Bronchial epithelial cell (primary cell): ENCODE measurements around the gene CHRM4. TPM values are rescaled to one million over a fixed set of nuclear protein-coding genes. Genes with fewer than 3 reads are reported as not detected.

ENCODE experiments used
- DNase-seq: peaks from one replicate; pipeline ENCODE4 v3.0.0-alpha.2; 2010; ENCODE audit warnings: low read depth
- FAIRE-seq: peaks from 2 replicates; lab custom pipeline; 2011; peaks lifted over from hg19 to GRCh38; lab: Jason Lieb, UNC
- H3K27me3 ChIP-seq: 2 replicates; pipeline ENCODE4 v1.5.1; 2011; ENCODE audit warnings: low read length; ENCODE audit not compliant: control insufficient read depth, insufficient read depth
- H3K36me3 ChIP-seq: 2 replicates; pipeline ENCODE4 v1.5.1; 2011; ENCODE audit warnings: low read length; ENCODE audit not compliant: control insufficient read depth, insufficient read depth
- H3K4me3 ChIP-seq: 2 replicates; pipeline ENCODE4 v1.5.1; 2011; ENCODE audit warnings: mild to moderate bottlenecking, low read depth, low read length, control low read depth
- total RNA-seq: library from RNA; depleted of rRNA; stranded (reverse); fragments of >200 nt; gene quantifications from 2 replicates; pipeline ENCODE4 v1.2.1, GENCODE V29; 2014
- TF ChIP-seq, protein P1 (sequence below): IDR thresholded peaks from 2 replicates; pipeline ENCODE4 v1.5.1; 2011; ENCODE audit warnings: mild to moderate bottlenecking, moderate library complexity, low read length, control low read depth, inconsistent platforms; ENCODE audit not compliant: insufficient read depth, severe bottlenecking

CHRM4 gene
- total RNA-seq, 1 donor from 2014 or later: not detected

DNA sequence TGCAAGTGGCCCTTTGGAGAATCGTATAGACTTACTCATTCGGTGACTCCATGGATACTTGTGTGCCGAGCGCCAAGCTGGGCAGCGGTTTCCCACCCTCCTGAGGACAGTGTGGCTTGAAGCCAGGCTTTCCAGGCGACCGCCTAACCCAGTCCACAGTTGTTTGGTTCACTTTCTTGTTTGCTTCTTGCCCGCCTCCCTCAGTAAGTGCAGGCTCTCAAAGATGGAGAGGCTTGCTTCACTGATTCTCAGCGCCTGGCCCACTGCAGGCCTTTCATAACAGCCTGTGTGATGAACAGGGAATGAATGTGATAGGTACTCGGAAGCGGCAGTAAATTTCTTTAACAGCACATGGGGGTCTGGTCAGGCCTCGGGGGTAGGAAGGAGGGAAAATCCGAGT lies 21.3 kb downstream of the CHRM4 start:
- Histone ChIP-seq H3K36me3 (peaks cover 33% of the 10 kb centered on the region), H3K4me3 (no peak overlapping the region), H3K27me3 (no peaks in the 10 kb centered on the region)
- TF ChIP-seq, protein P1, sequence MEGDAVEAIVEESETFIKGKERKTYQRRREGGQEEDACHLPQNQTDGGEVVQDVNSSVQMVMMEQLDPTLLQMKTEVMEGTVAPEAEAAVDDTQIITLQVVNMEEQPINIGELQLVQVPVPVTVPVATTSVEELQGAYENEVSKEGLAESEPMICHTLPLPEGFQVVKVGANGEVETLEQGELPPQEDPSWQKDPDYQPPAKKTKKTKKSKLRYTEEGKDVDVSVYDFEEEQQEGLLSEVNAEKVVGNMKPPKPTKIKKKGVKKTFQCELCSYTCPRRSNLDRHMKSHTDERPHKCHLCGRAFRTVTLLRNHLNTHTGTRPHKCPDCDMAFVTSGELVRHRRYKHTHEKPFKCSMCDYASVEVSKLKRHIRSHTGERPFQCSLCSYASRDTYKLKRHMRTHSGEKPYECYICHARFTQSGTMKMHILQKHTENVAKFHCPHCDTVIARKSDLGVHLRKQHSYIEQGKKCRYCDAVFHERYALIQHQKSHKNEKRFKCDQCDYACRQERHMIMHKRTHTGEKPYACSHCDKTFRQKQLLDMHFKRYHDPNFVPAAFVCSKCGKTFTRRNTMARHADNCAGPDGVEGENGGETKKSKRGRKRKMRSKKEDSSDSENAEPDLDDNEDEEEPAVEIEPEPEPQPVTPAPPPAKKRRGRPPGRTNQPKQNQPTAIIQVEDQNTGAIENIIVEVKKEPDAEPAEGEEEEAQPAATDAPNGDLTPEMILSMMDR: no peak
- DNase-seq (no peak), FAIRE-seq (no peak)

DNA sequence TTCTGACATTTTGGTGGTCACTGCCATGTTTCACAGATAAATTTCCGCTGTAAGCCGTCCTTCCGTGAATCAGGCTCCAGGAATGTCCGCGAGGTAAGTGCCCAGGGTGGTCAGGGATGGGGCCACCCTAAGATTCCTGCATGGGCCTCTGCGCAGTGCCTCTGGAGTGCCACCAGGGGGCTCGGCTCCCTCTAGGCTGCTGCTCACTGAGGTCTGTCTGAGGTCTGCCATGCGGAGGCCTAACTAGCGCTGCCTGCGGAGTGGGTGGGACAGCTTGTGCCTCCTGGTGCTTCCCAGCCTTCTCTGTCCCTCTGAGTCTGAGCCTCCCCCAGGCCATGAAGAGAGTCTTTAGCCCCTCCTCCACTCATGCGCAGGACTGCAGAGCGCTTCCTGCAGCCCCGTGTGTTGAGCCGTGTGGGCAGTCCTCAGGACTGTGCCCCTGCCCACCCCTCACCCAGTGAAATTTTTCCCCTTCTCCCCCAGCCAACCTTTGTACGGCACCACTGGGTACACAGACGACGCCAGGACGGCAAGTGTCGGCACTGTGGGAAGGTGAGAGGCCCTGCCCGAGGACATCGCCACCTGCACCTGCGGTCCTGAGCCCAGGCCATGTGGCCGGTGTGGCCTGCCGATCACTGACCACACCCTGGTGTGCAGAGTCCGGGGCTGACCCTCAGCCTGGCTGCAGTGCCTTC lies 22.0 kb downstream of the CHRM4 start:
- no peak for FAIRE-seq
- Histone ChIP-seq H3K4me3 (no peak overlapping the region), H3K36me3 (peaks cover 30% of the 10 kb centered on the region), H3K27me3 (no peaks in the 10 kb centered on the region)
- TF ChIP-seq, protein P1: peak; percentile 92
- DNase-seq: no peak

DNA sequence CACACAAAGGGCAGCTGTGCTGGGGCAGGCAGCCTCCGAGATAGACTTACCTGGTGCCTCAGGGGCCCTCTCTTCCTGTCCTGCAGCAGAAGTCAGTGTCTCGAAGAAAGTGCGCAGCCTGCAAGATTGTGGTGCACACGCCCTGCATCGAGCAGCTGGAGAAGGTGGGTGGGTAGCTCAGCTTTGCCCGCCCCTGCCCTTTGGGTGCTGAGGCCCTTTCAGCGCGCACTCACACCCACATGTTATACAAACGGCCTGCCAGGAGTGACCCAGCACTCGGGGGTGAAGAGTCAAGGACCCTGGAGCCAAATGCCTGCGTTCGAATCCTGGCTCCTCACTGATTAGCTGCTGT lies 23.7 kb downstream of the CHRM4 start:
- FAIRE-seq (no peak), DNase-seq (no peak)
- Histone ChIP-seq H3K4me3 (no peak overlapping the region), H3K36me3 (peaks cover 23% of the 10 kb centered on the region), H3K27me3 (no peaks in the 10 kb centered on the region)
- TF ChIP-seq, protein P1: no peak

DNA sequence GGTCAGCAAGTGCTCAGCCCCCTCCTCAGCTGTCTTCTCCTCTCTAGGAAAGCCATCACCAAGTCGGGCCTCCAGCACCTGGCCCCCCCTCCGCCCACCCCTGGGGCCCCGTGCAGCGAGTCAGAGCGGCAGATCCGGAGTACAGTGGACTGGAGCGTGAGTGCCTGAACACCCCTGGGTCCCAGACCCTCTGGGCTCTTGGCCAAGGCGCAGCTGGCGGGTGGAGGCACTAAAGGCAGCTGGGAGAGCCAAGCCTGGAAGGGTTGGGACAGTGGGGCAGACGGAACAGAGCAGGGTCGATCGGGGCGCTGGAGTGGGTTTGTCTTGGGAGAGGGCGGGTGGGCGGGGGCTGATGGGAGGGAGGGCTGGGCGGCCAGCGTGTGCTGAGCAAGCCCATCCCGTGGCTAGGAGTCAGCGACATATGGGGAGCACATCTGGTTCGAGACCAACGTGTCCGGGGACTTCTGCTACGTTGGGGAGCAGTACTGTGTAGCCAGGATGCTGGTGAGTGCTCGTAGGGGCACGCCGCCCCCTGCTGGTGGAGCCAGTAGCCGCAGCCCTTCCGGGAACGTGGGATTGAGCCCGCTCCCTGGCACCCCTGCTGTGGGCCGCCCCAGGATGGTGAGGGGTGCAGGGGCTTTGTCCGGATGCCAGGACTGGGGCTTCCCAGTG lies 24.2 kb downstream of the CHRM4 start:
- Histone ChIP-seq H3K36me3 (peaks cover 23% of the 10 kb centered on the region), H3K27me3 (no peaks in the 10 kb centered on the region), H3K4me3 (no peak overlapping the region)
- TF ChIP-seq, protein P1: peak; percentile 88
- FAIRE-seq: no peak
- no peak for DNase-seq

DNA sequence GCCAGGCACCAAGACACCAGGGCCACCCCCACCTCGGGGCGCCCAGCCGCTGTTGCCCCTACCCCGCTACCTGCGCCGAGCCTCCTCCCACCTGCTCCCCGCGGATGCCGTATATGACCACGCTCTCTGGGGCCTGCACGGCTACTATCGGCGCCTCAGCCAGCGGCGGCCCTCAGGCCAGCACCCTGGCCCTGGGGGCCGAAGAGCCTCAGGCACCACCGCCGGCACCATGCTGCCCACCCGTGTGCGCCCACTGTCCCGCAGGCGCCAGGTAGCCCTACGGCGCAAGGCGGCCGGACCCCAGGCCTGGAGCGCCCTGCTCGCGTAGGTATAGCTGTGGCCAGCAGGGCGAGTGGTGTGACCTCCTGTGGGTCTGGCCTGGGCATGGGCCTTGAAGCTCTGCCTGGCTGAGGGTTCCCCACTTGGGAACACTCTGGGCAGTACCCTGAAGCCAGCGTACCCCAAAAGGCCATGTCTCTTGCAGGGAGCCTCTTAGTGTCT lies 24.9 kb downstream of the CHRM4 start:
- DNase-seq (no peak), FAIRE-seq (no peak)
- Histone ChIP-seq H3K4me3 (no peak overlapping the region), H3K36me3 (peaks cover 20% of the 10 kb centered on the region), H3K27me3 (no peaks in the 10 kb centered on the region)
- TF ChIP-seq, protein P1: no peak

DNA sequence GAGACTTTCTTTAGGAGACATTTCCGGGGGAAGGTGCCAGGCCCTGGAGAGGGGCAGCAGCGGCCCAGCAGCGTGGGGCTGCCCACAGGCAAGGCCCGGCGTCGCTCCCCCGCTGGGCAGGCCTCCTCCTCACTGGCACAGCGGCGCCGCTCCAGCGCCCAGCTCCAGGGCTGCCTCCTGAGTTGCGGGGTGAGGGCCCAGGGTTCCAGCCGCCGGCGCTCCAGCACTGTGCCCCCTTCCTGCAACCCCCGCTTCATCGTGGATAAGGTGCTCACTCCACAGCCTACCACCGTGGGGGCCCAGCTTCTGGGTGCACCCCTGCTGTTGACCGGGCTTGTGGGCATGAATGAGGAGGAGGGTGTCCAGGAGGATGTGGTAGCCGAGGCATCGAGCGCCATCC lies 25.3 kb downstream of the CHRM4 start:
- Histone ChIP-seq H3K36me3 (peaks cover 18% of the 10 kb centered on the region), H3K4me3 (no peak overlapping the region), H3K27me3 (no peaks in the 10 kb centered on the region)
- DNase-seq (no peak), FAIRE-seq (no peak)
- TF ChIP-seq, protein P1: no peak
